OCI-LY1 (cell line): Measurements from ENCODE around the gene CDH13.

Experiments used
- CTCF ChIP-seq: fragments of 200-600 bp; sonication (generic), shearing (Covaris generic); IDR thresholded peaks from 2 replicates; pipeline ENCODE4 v1.5.1; 2017; ENCODE audit warnings: mild to moderate bottlenecking, antibody characterized with exemption, low read length, moderate library complexity, mixed read lengths
- EZH2 ChIP-seq: fragments of 200-600 bp; sonication (generic), shearing (Covaris generic); IDR thresholded peaks from 2 replicates; pipeline ENCODE4 v1.8.0; 2017; ENCODE audit warnings: borderline replicate concordance, mixed run types, mild to moderate bottlenecking, antibody characterized with exemption, low read length, moderate library complexity, mixed read lengths

- no peak for TF ChIP-seq CTCF
- no peak for TF ChIP-seq EZH2
Measured at GRCh38 chr16:83682868-83683235, 1056.1 kb downstream of the CDH13 start.
